OCI-LY1 (cell line): ENCODE measurements around the gene DNAAF3.

ENCODE experiments used
- EZH2 ChIP-seq: fragments of 200-600 bp; sonication (generic), shearing (Covaris generic); IDR thresholded peaks from 2 replicates; pipeline ENCODE4 v1.8.0; 2017; ENCODE audit warnings: borderline replicate concordance, mixed run types, mild to moderate bottlenecking, antibody characterized with exemption, low read length, moderate library complexity, mixed read lengths
- TF ChIP-seq, protein P1 (sequence below): fragments of 200-600 bp; sonication (generic), shearing (Covaris generic); IDR thresholded peaks from 2 replicates; pipeline ENCODE4 v1.5.1; 2017; ENCODE audit warnings: mild to moderate bottlenecking, antibody characterized with exemption, low read length, moderate library complexity, mixed read lengths

DNA sequence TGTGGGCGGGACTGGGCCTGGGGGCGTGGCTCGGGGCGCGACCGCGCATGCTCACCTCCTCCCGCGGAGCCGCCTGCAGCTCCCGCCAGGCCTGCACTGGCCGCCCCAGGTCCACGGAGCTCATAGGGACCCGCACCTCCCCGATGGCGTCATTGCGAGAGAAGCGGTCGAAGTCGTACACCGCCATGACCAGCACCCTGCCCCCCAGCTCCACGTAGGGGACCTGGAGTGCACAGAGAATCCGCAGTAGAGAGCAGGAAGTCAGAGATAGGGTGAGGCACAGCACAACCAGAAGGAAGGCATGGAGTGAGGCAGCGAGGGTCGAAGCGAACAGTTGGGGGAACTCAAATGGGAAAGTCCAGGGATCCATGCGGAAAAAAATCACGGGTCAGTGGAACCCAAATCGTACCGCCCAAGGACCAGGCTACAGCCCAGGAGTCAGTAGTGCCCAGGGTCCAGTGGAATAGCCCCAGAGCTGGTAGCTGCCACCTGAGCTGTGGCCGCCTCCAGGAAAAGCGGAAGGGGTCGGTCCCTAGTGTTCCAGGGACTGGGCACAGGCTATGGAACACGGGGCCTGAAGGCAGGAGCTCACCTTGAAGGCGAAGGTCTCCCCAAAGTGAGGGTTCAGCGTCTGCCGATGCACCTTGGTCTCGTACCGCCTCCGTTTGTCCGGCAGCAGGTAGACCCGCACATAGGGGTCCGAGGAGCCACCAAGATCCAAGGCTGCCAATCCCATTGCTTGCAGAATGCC is 8.9 kb upstream of the DNAAF3 start:
- TF ChIP-seq EZH2, result no peak
- TF ChIP-seq, protein P1, sequence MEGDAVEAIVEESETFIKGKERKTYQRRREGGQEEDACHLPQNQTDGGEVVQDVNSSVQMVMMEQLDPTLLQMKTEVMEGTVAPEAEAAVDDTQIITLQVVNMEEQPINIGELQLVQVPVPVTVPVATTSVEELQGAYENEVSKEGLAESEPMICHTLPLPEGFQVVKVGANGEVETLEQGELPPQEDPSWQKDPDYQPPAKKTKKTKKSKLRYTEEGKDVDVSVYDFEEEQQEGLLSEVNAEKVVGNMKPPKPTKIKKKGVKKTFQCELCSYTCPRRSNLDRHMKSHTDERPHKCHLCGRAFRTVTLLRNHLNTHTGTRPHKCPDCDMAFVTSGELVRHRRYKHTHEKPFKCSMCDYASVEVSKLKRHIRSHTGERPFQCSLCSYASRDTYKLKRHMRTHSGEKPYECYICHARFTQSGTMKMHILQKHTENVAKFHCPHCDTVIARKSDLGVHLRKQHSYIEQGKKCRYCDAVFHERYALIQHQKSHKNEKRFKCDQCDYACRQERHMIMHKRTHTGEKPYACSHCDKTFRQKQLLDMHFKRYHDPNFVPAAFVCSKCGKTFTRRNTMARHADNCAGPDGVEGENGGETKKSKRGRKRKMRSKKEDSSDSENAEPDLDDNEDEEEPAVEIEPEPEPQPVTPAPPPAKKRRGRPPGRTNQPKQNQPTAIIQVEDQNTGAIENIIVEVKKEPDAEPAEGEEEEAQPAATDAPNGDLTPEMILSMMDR, result no peak
